Measurements from ENCODE around the gene PARD6G. TPM values are rescaled to one million over a fixed set of nuclear protein-coding genes. Genes with fewer than 3 reads are reported as not detected.

PARD6G gene
- total RNA-seq, 4 donors from 2014 or later = 0.40 to 3.3 (median 1.3) TPM

DNA sequence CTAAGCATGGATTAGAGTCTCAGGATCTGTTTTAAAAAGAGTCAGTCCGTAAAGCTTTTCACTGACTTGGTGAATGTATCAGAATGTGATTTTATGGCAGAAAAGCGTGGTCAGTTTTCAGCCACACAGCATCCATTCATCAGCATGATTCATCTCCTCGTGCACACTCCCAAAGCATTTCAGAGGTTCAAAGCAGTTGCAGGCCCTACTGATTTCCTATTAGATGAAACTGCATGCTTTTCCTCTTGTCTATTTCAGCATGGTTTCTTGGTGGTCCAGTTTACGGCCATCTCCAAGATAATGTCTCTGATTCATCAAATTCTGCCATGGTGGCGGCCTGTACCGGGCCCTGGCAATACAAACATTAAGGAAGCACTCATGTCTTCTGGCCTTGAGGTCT lies 4.8 kb upstream of the PARD6G start:
- WGBS, 2 donors (ENCODE audit: low coverage in 1 of 2) = 90 to 92% methylated on average over 3 to 6 of the region's 6 CpGs
- intact Hi-C loops (cut with DNase I; ENCODE audit: low total_unique reads) (no loop called here), in situ Hi-C loops (cut with MboI; ENCODE audit: low pct_ligation_motif_present in 1 of 4, low pct_unique_long_range_greater_than_20kb in 1 of 4, low sequenced_read_pairs in 3 of 4) (no loop called here)
- H3K4me3 ChIP-seq = no peak overlapping the region
- H3K4me1 ChIP-seq = peaks cover 0 to 4% (median 0%) of the 10 kb centered on the region in 4 donors
- TF ChIP-seq, protein P1, sequence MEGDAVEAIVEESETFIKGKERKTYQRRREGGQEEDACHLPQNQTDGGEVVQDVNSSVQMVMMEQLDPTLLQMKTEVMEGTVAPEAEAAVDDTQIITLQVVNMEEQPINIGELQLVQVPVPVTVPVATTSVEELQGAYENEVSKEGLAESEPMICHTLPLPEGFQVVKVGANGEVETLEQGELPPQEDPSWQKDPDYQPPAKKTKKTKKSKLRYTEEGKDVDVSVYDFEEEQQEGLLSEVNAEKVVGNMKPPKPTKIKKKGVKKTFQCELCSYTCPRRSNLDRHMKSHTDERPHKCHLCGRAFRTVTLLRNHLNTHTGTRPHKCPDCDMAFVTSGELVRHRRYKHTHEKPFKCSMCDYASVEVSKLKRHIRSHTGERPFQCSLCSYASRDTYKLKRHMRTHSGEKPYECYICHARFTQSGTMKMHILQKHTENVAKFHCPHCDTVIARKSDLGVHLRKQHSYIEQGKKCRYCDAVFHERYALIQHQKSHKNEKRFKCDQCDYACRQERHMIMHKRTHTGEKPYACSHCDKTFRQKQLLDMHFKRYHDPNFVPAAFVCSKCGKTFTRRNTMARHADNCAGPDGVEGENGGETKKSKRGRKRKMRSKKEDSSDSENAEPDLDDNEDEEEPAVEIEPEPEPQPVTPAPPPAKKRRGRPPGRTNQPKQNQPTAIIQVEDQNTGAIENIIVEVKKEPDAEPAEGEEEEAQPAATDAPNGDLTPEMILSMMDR (IDR thresholded peaks at IDR 0.05) = no peak
- no peak for TF ChIP-seq POLR2AphosphoS5 (IDR thresholded peaks at IDR 0.05)
- TF ChIP-seq EP300 (IDR thresholded peaks at IDR 0.05; ENCODE audit: low read depth) = no peak
- TF ChIP-seq POLR2A (IDR thresholded peaks at IDR 0.05) = no peak
- no peak overlapping the region for H3K27ac ChIP-seq
- no peaks in the 10 kb centered on the region for H3K9me3 ChIP-seq
- no peaks in the 10 kb centered on the region for H3K36me3 ChIP-seq
- peaks cover 8% of the 10 kb centered on the region for H3K27me3 ChIP-seq
- no peak for DNase-seq

DNA sequence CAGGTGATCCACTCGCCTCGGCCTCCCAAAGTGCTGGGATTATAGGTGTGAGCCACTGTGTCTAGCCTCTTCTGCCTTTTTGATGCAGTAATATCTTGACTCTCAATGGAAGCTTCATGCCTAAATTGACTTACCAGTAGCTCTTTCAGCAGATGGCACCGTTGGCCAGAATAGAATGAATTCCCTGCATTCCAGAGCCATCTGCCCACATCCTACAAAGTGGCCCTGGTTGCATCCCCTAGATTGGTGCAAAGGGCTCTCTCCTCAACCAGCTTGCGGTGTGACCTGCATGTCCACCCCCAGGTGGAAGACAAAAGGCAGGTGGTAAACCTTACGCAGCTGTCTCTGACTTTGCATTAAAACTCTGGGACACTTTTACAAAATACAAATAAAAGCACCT lies 4.4 kb upstream of the PARD6G start:
- 88% methylated on average over 1 to 5 of the region's 5 CpGs for WGBS, 2 donors (ENCODE audit: low coverage in 1 of 2)
- peaks cover 12% of the 10 kb centered on the region for H3K27me3 ChIP-seq
- H3K27ac ChIP-seq = no peak overlapping the region
- in situ Hi-C loops (cut with MboI; ENCODE audit: low pct_ligation_motif_present in 1 of 4, low pct_unique_long_range_greater_than_20kb in 1 of 4, low sequenced_read_pairs in 3 of 4) (no loop called here), intact Hi-C loops (cut with DNase I; ENCODE audit: low total_unique reads) (no loop called here)
- peaks cover 0 to 8% (median 4%) of the 10 kb centered on the region in 4 donors for H3K4me1 ChIP-seq
- H3K4me3 ChIP-seq = no peak overlapping the region
- no peak for TF ChIP-seq POLR2A (IDR thresholded peaks at IDR 0.05)
- TF ChIP-seq, protein P1 (IDR thresholded peaks at IDR 0.05) = no peak
- no peak for TF ChIP-seq EP300 (IDR thresholded peaks at IDR 0.05; ENCODE audit: low read depth)
- TF ChIP-seq POLR2AphosphoS5 (IDR thresholded peaks at IDR 0.05) = no peak
- no peaks in the 10 kb centered on the region for H3K9me3 ChIP-seq
- no peaks in the 10 kb centered on the region for H3K36me3 ChIP-seq
- no peak for DNase-seq

DNA sequence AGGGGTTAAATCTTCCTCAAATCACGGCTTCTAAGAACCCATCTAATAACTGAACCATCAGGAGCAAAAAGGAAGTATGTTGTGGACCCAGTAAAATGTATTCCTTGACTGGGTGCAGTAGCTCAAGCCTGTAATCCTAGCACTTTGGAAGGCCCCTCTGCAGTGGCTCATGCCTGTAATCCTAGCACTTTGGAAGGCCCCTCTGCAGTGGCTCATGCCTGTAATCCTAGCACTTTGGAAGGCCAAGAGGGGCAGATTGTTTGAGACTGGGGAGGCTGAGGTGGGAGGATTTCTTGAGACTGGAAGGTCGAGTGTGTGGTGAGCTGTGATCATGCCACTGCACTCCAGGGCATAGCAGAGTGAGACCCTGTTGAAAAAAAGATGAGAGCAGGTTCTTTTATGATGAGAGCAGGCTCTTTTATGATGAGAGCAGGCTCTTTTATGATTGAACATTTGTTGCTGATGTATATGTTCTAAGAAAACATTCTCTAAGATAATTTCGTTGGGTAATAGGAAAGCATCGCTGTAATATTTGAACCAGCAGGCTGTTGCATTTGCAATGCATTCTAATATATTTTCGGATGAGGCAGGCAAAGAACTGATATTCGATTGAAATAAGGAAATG lies 3.5 kb upstream of the PARD6G start:
- H3K27ac ChIP-seq = no peak overlapping the region
- in situ Hi-C loops (cut with MboI; ENCODE audit: low pct_ligation_motif_present in 1 of 4, low pct_unique_long_range_greater_than_20kb in 1 of 4, low sequenced_read_pairs in 3 of 4) = no loop called here
- no peak for TF ChIP-seq EP300 (IDR thresholded peaks at IDR 0.05; ENCODE audit: low read depth)
- TF ChIP-seq POLR2AphosphoS5 (IDR thresholded peaks at IDR 0.05) = no peak
- TF ChIP-seq POLR2A (IDR thresholded peaks at IDR 0.05) = no peak
- TF ChIP-seq, protein P1 (IDR thresholded peaks at IDR 0.05) = no peak
- H3K36me3 ChIP-seq = no peaks in the 10 kb centered on the region
- no peak overlapping the region for H3K4me3 ChIP-seq
- 73 to 78% methylated on average over 5 to 6 of the region's 6 CpGs for WGBS, 2 donors (ENCODE audit: low coverage in 1 of 2)
- intact Hi-C loops (cut with DNase I; ENCODE audit: low total_unique reads) = no loop called here
- H3K4me1 ChIP-seq = peaks cover 0 to 17% (median 11%) of the 10 kb centered on the region in 4 donors
- DNase-seq = no peak
- H3K9me3 ChIP-seq = no peaks in the 10 kb centered on the region
- H3K27me3 ChIP-seq = peaks cover 20% of the 10 kb centered on the region

DNA sequence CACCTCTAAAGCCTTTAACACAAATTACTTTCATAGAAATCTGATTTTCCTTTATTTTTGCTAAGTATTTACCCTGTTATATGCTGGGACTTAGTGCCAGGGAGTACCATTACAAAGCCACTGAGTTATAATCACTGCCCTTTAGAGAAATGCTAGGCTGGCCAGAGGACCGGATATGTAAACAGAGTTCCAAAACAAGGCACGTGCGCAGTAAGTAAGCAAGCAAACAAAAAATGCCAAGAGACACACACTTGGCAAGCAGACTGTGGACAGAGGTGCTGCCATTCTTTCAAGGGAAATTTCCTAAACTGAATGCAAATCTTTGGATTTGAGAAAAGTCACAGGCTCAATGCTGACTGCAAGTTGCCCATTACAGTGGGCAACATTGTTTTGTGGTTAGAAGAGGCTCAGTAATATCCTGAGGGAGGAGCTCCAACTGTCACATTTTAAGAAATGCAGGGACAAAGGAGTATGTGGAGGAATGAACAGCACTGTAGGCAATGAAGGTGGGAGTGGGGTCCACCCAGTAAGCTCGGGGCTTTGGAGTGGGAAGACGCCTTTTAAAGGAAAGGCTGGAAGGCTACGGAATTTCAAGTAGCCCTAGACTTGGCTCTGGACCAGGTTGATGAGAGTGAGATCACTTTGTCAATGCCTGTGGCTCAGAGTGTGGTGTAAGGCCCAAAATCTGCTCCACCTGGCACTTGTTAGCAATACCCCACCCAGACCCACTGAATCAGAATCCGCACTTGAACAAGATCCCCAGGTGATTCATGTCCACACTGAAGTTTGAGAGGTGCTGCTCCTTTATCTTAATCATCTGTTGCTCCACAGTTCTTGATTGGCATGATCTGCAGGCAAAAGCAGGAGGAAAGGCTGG lies 2.1 kb upstream of the PARD6G start:
- no peak for DNase-seq
- intact Hi-C loops (cut with DNase I; ENCODE audit: low total_unique reads) (no loop called here), in situ Hi-C loops (cut with MboI; ENCODE audit: low pct_ligation_motif_present in 1 of 4, low pct_unique_long_range_greater_than_20kb in 1 of 4, low sequenced_read_pairs in 3 of 4) (no loop called here)
- 76 to 92% methylated on average over 3 to 7 of the region's 7 CpGs for WGBS, 2 donors (ENCODE audit: low coverage in 1 of 2)
- TF ChIP-seq, protein P1 (IDR thresholded peaks at IDR 0.05) = no peak
- Histone ChIP-seq H3K27ac (no peak overlapping the region), H3K4me3 (no peak overlapping the region), H3K4me1 (peaks cover 0 to 17% (median 11%) of the 10 kb centered on the region in 4 donors), H3K9me3 (no peaks in the 10 kb centered on the region), H3K27me3 (peaks cover 30% of the 10 kb centered on the region), H3K36me3 (no peaks in the 10 kb centered on the region)
